NCI-H2196 treated with DMSO at 0.1 percent for 48 hours (cell line): ENCODE measurements around the gene TERT.
"Not testable (repeated sequence)": the region's sequence is repeated elsewhere in the genome, so short reads cannot be mapped to it uniquely, and the experiment has no call there.

Experiments
- DNase-seq: peaks from one replicate; lab custom pipeline; 2025; ENCODE audit not compliant: unreplicated experiment; lab: John Stamatoyannopoulos, UW

TERT gene

GRCh38 chr5:1297243-1297642 is 2.4 kb upstream of the TERT start:
- no peak for DNase-seq

- no peak for DNase-seq
Measured at GRCh38 chr5:1295650-1296037, 776 bp upstream of the TERT start.

DNA sequence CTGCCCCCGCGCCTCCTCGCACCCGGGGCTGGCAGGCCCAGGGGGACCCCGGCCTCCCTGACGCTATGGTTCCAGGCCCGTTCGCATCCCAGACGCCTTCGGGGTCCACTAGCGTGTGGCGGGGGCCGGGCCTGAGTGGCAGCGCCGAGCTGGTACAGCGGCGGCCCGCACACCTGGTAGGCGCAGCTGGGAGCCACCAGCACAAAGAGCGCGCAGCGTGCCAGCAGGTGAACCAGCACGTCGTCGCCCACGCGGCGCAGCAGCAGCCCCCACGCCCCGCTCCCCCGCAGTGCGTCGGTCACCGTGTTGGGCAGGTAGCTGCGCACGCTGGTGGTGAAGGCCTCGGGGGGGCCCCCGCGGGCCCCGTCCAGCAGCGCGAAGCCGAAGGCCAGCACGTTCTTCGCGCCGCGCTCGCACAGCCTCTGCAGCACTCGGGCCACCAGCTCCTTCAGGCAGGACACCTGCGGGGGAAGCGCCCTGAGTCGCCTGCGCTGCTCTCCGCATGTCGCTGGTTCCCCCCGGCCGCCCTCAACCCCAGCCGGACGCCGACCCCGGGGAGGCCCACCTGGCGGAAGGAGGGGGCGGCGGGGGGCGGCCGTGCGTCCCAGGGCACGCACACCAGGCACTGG is 548 bp downstream of the TERT start:
- no peak for DNase-seq

- DNase-seq, result no peak
Measured at GRCh38 chr5:1293416-1294205, 1.3 kb downstream of the TERT start.

DNA sequence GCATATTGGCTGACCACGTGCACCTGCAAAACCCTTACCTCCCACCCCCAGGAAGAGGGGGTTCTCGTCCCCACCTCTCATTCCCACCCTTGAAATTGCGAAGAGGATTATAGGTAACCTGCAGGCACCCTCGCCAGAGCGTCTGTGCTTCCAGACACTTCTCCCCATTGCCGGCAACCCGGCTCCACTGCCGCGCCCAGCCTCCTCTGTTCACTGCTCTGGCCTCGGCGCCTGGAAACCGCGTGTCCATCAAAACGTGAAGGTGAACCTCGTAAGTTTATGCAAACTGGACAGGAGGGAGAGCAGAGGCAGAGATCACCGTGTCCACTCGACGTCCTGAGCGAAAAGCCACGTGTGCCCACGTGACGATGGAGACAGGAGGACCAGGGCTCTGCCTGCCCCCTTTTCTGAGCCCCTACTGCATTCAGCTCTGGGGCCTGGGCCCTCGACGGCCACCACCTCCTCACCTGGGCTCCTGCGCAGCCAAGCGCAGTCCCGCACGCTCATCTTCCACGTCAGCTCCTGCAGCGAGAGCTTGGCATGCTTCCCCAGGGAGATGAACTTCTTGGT is 1.9 kb downstream of the TERT start:
- no peak for DNase-seq

- DNase-seq, result no peak
Measured at GRCh38 chr5:1292139-1292538, 2.7 kb downstream of the TERT start.

DNA sequence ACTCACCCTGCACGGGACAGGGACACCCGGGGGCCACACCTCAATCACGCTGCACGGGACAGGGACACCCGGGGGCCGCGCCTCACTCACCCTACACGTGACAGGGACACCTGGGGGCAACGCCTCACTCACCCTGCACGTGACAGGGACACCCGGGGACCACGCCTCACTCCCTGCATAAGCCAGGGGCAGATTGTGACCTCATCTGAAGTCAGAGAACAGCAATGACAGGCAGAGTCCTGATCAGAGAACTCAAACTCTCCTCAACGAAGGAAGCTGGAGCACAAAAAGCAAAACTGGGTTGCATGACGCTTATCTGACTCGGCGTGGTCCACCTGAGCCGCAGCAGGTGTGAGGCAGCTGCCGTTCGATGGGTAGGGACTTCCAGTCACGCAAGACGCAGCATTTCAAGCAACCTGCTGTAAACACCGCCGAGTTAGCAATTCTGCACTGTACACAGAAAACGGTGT is 3.2 kb downstream of the TERT start:
- no peak for DNase-seq

- not testable (repeated sequence) for DNase-seq
Measured at GRCh38 chr5:1290956-1291355, 3.9 kb downstream of the TERT start.

GRCh38 chr5:1289559-1289958 is 5.3 kb downstream of the TERT start:
- not testable (repeated sequence) for DNase-seq

- DNase-seq, result no peak
Measured at GRCh38 chr5:1288439-1289335, 6.2 kb downstream of the TERT start.

- no peak for DNase-seq
Measured at GRCh38 chr5:1285883-1286291, 9.0 kb downstream of the TERT start.

DNA sequence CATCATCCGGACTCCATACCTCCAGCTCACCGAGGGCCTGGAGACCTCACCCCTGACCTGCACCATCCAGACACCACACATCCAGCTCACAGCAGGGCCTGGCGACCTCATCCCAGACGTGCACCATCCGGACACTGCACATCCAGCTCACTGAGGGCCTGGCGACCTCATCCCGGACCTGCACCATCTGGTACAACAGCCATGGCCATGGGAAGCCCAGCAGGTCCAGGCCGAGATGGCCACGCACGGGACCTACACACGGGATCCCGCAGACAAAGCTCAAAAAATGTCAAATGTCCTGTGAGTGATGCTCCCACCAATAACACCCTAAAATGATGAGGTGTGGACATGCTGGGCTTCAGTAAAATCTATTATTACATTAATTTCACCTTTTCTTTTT is 9.7 kb downstream of the TERT start:
- no peak for DNase-seq

DNA sequence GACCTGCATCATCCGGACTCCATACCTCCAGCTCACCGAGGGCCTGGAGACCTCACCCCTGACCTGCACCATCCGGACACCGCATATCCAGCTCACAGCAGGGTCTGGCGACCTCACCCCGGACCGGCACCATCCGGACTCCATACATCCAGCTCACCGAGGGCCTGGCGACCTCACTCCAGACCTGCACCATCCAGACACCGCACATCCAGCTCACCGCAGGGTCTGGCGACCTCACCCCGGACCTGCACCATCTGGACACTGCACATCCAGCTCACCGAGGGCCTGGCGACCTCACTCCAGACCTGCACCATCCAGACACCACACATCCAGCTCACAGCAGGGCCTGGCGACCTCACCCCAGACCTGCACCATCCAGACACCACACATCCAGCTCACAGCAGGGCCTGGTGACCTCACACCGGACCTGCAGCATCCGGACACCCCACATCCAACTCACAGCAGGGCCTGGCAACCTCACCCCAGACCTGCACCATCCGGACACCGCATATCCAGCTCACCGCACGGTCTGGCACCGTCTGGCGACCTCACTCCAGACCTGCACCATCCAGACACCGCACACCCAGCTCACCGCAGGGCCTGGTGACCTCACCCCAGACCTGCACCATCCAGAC is 10.4 kb downstream of the TERT start:
- DNase-seq, result not testable (repeated sequence)

DNA sequence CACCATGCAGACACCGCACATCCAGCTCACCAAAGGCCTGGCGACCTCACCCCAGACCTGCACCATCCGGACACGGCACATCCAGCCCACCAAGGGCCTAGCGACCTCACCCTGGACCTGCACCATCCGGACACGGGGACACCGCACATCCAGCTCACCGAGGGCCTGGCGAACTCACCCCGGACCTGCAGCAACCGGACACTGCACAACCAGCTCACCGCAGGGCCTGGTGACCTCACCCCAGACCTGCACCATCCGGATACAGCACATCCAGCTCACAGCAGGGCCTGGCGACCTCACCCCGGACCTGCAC is 11.2 kb downstream of the TERT start:
- not testable (repeated sequence) for DNase-seq

DNA sequence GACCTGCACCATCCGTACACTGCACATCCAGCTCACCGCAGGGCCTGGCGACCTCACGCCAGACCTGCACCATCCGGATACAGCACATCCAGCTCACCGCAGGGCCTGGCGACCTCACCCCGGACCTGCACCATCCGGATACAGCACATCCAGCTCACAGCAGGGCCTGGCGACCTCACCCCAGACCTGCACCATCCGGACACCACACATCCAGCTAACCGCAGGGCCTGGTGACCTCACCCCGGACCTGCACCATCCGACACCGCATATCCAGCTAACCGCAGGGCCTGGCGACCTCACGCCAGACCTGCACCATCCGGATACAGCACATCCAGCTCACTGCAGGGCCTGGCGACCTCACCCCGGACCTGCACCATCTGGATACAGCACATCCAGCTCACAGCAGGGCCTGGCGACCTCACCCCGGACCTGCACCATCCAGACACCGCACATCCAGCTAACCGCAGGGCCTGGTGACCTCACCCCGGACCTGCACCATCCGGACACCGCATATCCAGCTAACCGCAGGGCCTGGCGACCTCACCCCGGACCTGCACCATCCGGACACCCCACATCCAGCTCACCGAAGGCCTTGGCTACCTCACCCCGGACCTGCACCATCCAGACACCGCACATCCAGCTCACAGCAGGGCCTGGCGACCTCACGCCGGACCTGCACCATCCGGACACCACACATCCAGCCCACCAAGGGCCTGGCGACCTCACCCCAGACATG is 11.7 kb downstream of the TERT start:
- DNase-seq, result not testable (repeated sequence)

- DNase-seq, result peak; percentile 10
Measured at GRCh38 chr5:1282131-1282992, 12.5 kb downstream of the TERT start.

DNA sequence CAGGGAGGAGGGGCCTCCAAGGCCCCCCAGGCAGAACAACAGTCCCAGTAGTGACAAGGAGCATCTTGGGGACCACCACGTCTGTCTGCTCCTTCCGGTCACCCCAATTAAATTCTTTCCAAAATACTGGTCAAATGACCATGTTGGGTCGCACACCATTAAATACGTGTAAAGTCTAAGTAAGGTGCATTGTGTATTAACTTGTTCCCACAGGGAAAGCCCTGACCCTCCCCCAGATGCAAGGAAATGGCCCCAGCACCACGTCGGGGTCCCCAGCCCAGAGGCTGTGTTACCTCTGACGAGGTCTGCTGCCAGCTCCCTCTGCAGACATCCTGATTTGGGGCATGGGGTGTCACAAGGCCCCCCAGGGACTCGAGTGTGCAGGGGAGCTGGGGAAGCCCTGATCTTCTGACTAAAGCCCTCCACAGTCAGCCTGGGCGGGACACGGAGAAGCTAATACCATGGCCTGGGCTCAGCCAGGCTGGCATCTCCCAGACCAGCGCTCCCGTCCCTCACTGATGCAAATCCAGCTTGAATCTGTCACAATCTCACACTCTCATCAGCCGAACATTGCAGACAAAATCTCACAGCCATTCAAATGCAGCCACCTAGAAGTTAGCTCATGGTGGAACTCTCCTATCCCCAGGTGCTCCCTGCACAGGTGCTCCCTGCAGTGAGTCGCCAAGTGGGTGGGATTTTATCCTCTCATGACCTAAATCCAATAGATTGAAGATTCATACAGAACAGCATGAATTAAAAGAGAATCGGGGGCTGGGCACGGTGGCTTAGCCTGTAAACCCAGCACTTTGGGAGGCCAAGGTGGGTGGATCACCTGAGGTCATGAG is 13.6 kb downstream of the TERT start:
- no peak for DNase-seq
